H1 (cell line): Measurements from ENCODE around the gene TUBGCP5. TPM values are rescaled to one million over a fixed set of nuclear protein-coding genes. Genes with fewer than 3 reads are reported as not detected.

Source experiments
- CTCF ChIA-PET: fragments of 300-600 bp; sonication (Branson Sonifier 250); formaldehyde crosslinking; loops from one replicate; lab custom pipeline; 2021; ENCODE audit not compliant: partially characterized antibody; lab: Charles Lee
- POLR2A ChIA-PET: fragments of 300-600 bp; sonication (Branson Sonifier 250); formaldehyde crosslinking; loops from one replicate; lab custom pipeline; 2021; ENCODE audit warnings: inconsistent platforms; ENCODE audit not compliant: partially characterized antibody; lab: Charles Lee
- DNase-seq, 2 experiments: peaks; one replicate each; pipeline versions ENCODE4 v3.0.0 to v3.0.0-alpha.2; 2010 to 2022; ENCODE audit warnings: low spot score in 2 of 2, low read depth in 1 of 2, mixed read lengths in 1 of 2
- FAIRE-seq: peaks from 2 replicates; lab custom pipeline; 2011; peaks lifted over from hg19 to GRCh38; lab: Jason Lieb, UNC
- H2AFZ ChIP-seq: 2 replicates; pipeline ENCODE4 v1.8.1; 2012; ENCODE audit warnings: low read length, inconsistent platforms
- H2AK5ac ChIP-seq: 2 replicates; pipeline ENCODE4 v1.6.1; 2013; ENCODE audit warnings: low read depth, low read length
- H2BK120ac ChIP-seq: replicated peaks from 2 replicates; pipeline ENCODE3; 2013; ENCODE audit warnings: low read depth, low read length, inconsistent platforms
- H2BK12ac ChIP-seq: 2 replicates; pipeline ENCODE4 v1.6.1; 2013; ENCODE audit warnings: low read depth, low read length
- H2BK15ac ChIP-seq: 2 replicates; pipeline ENCODE4 v1.6.1; 2013; ENCODE audit warnings: low read length
- H2BK20ac ChIP-seq: 2 replicates; pipeline ENCODE4 v1.6.1; 2013; ENCODE audit warnings: low read length
- H2BK5ac ChIP-seq: 2 replicates; pipeline ENCODE4 v1.6.1; 2013; ENCODE audit warnings: low read depth, low read length
- H3K14ac ChIP-seq: 2 replicates; pipeline ENCODE4 v1.6.1; 2013; ENCODE audit warnings: inconsistent platforms; ENCODE audit not compliant: insufficient read length
- H3K18ac ChIP-seq: 2 replicates; pipeline ENCODE4 v1.6.1; 2013; ENCODE audit warnings: low read length; ENCODE audit errors: extremely low read depth
- H3K23ac ChIP-seq: 2 replicates; pipeline ENCODE4 v1.6.1; 2013; ENCODE audit warnings: inconsistent platforms; ENCODE audit not compliant: insufficient read length
- H3K23me2 ChIP-seq: 2 replicates; pipeline ENCODE4 v1.6.1; 2013; ENCODE audit warnings: low read depth, low read length
- H3K27ac ChIP-seq: 2 replicates; pipeline ENCODE4 v1.6.1; 2011; ENCODE audit warnings: low read depth, low read length, inconsistent platforms
- H3K27me3 ChIP-seq, 4 experiments: replicated peaks in 1 of 4; 1 replicate in 1 of 4; 2 replicates in 3 of 4; pipeline versions ENCODE4 v1.6.1 to v1.8.1; 2011 to 2013; ENCODE audit warnings: low read length in 3 of 4, mild to moderate bottlenecking in 3 of 4, inconsistent platforms in 2 of 4, mixed read lengths in 2 of 4, moderate library complexity in 1 of 4; ENCODE audit not compliant: control insufficient read depth in 3 of 4, insufficient read depth in 3 of 4; ENCODE audit errors: extremely low read depth in 1 of 4
- H3K36me3 ChIP-seq, 4 experiments: 2 replicates each; pipeline versions ENCODE4 v1.6.1 to v1.8.1; 2011 to 2013; ENCODE audit warnings: mild to moderate bottlenecking in 4 of 4, low read length in 3 of 4, moderate library complexity in 2 of 4, control low read depth in 1 of 4, inconsistent platforms in 1 of 4; ENCODE audit not compliant: insufficient read depth in 4 of 4, control insufficient read depth in 2 of 4
- H3K4ac ChIP-seq: replicated peaks from 2 replicates; pipeline ENCODE3; 2013; ENCODE audit warnings: low read length, low read depth, mixed read lengths, inconsistent platforms; ENCODE audit not compliant: insufficient read length
- H3K4me1 ChIP-seq, 4 experiments: replicated peaks in 1 of 4; 1 replicate in 1 of 4; 2 replicates in 3 of 4; pipeline versions ENCODE4 v1.6.1 to v1.8.1; 2011 to 2013; ENCODE audit warnings: low read length in 3 of 4, inconsistent platforms in 2 of 4, mixed read lengths in 1 of 4; ENCODE audit not compliant: insufficient read depth in 4 of 4, control insufficient read depth in 3 of 4
- H3K4me2 ChIP-seq, 2 experiments: 2 replicates each; pipeline versions ENCODE4 v1.6.1 to v1.8.1; 2011 to 2013; ENCODE audit warnings: low read depth in 2 of 2, low read length in 2 of 2, control low read depth in 1 of 2, inconsistent platforms in 1 of 2, mild to moderate bottlenecking in 1 of 2; ENCODE audit not compliant: insufficient read depth in 1 of 2
- H3K4me3 ChIP-seq, 4 experiments: fragments of 200-600, 300-600 bp in 1 of 4; sonication (generic), shearing (Covaris generic), sonication (Bioruptor Twin) in 1 of 4; 2 replicates each; pipeline versions ENCODE4 v1.5.1 to v1.8.1; 2011 to 2016; ENCODE audit warnings: low read length in 4 of 4, low read depth in 3 of 4, control low read depth in 2 of 4, inconsistent platforms in 2 of 4, mild to moderate bottlenecking in 2 of 4, mixed read lengths in 1 of 4, moderate library complexity in 1 of 4; ENCODE audit not compliant: insufficient read depth in 2 of 4; ENCODE audit errors: extremely low read depth in 1 of 4
- H3K56ac ChIP-seq: replicated peaks from 2 replicates; pipeline ENCODE3; 2013; ENCODE audit warnings: low read depth, mild to moderate bottlenecking, mixed read lengths, low read length, inconsistent platforms; ENCODE audit not compliant: insufficient read length
- H3K79me1 ChIP-seq: 2 replicates; pipeline ENCODE4 v1.6.1; 2013; ENCODE audit warnings: low read depth, low read length, control low read depth
- H3K79me2 ChIP-seq, 2 experiments: 2 replicates each; pipeline versions ENCODE4 v1.6.1 to v1.8.1; 2012 to 2013; ENCODE audit warnings: low read length in 2 of 2, mild to moderate bottlenecking in 2 of 2, inconsistent platforms in 1 of 2; ENCODE audit not compliant: insufficient read depth in 2 of 2, control insufficient read depth in 1 of 2
- H3K9ac ChIP-seq, 4 experiments: replicated peaks in 1 of 4; 1 replicate in 1 of 4; 2 replicates in 3 of 4; pipeline versions ENCODE4 v1.6.1 to v1.8.1; 2011 to 2013; ENCODE audit warnings: low read depth in 3 of 4, low read length in 3 of 4, control low read depth in 2 of 4, mild to moderate bottlenecking in 2 of 4, moderate library complexity in 2 of 4, inconsistent platforms in 1 of 4; ENCODE audit errors: extremely low read depth in 1 of 4
- H3K9me3 ChIP-seq, 2 experiments: 2 replicates each; pipeline versions ENCODE4 v1.6.1 to v1.8.1; 2012 to 2013; ENCODE audit warnings: mild to moderate bottlenecking in 2 of 2, moderate library complexity in 2 of 2, control low read depth in 1 of 2, inconsistent platforms in 1 of 2, low read depth in 1 of 2, low read length in 1 of 2, mixed read lengths in 1 of 2; ENCODE audit not compliant: insufficient read depth in 2 of 2
- H4K20me1 ChIP-seq, 2 experiments: replicated peaks in 1 of 2; 2 replicates each; pipeline versions ENCODE3 to v1.8.1; 2011 to 2013; ENCODE audit warnings: inconsistent platforms in 2 of 2, low read length in 2 of 2, mild to moderate bottlenecking in 1 of 2; ENCODE audit not compliant: insufficient read depth in 2 of 2, control insufficient read depth in 1 of 2
- H4K5ac ChIP-seq: 2 replicates; pipeline ENCODE4 v1.6.1; 2013; ENCODE audit warnings: low read length, low read depth, mixed read lengths, inconsistent platforms; ENCODE audit not compliant: insufficient read length
- H4K8ac ChIP-seq: 2 replicates; pipeline ENCODE4 v1.8.0; 2013; ENCODE audit warnings: mild to moderate bottlenecking, moderate library complexity, low read length, inconsistent platforms; ENCODE audit not compliant: insufficient read depth; ENCODE audit errors: extremely low read depth
- H4K91ac ChIP-seq: replicated peaks from 2 replicates; pipeline ENCODE3; 2013; ENCODE audit warnings: low read length, mixed read lengths, inconsistent platforms; ENCODE audit not compliant: insufficient read length
- CBX5 ChIP-seq: fragments of 300-800, 300-1000 bp; sonication (generic); IDR thresholded peaks from 2 replicates; pipeline ENCODE4 v1.7.1; 2016; ENCODE audit warnings: antibody characterized with exemption, low read length, low read depth
- CHD2 ChIP-seq: IDR thresholded peaks from 2 replicates; pipeline ENCODE4 v1.6.1; 2012; ENCODE audit warnings: low read length, improper control_type of control experiment
- EZH2 ChIP-seq: fragments of 200-600 bp; sonication (generic); IDR thresholded peaks from 2 replicates; pipeline ENCODE4 v1.7.1; 2012; ENCODE audit warnings: low read depth, mild to moderate bottlenecking, moderate library complexity, low read length, inconsistent platforms; ENCODE audit not compliant: severe bottlenecking
- JUN ChIP-seq: IDR thresholded peaks from 2 replicates; pipeline ENCODE4 v1.6.1; 2011; ENCODE audit warnings: low read depth, mild to moderate bottlenecking, improper control_type of control experiment, low read length
- NANOG ChIP-seq: IDR thresholded peaks from 2 replicates; pipeline ENCODE4 v1.6.1; 2011; ENCODE audit warnings: low read length, low read depth, mild to moderate bottlenecking, inconsistent platforms; ENCODE audit not compliant: insufficient read depth, poor library complexity, severe bottlenecking
- RBBP5 ChIP-seq: IDR thresholded peaks from 2 replicates; pipeline ENCODE4 v1.7.1; 2012; ENCODE audit warnings: low read depth, mild to moderate bottlenecking, inconsistent platforms, low read length, moderate library complexity, borderline replicate concordance
- RXRA ChIP-seq: IDR thresholded peaks from 2 replicates; pipeline ENCODE4 v1.6.1; 2011; ENCODE audit warnings: low read depth, mild to moderate bottlenecking, low read length, moderate library complexity; ENCODE audit not compliant: insufficient read depth
- WGBS, 2 experiments: shearing (Covaris generic) in 1 of 2; methylation state at CpG; one replicate each; pipeline versions ENCODE4 v1.1.6 to v1.1.7; 2013 to 2015; ENCODE audit warnings: low lambda C conversion rate in 2 of 2, mixed read lengths in 2 of 2, inconsistent platforms in 1 of 2, low coverage in 1 of 2, missing lambda C conversion rate in 1 of 2; ENCODE audit not compliant: insufficient replicate concordance in 2 of 2, insufficient coverage in 1 of 2, insufficient read length in 1 of 2; ENCODE audit errors: extremely low coverage in 1 of 2, missing lambda C conversion rate in 1 of 2; 5-methylcytosine and 5-hydroxymethylcytosine counted together
- polyA plus RNA-seq, 7 experiments: library from polyadenylated mRNA; depleted of rRNA in 3 of 7; stranded (reverse) in 5 of 7; unstranded in 2 of 7; fragments of >200 nt in 5 of 7; fragments of 200-250 nt in 2 of 7; gene quantifications; 1 replicate in 5 of 7; 2 replicates in 1 of 7; 4 replicates in 1 of 7; pipeline versions ENCODE4 v1.2.1 to v1.2.3, GENCODE V29; 2011 to 2013; ENCODE audit warnings: missing spikeins in 2 of 7, mixed read lengths in 2 of 7
- total RNA-seq: library from RNA; stranded (reverse); fragmentation: NEBNext Ultra II Directional; extraction: Animal tissue kit (Norgen Biotek cat#: 25700); gene quantifications from 2 replicates; pipeline ENCODE4 v1.2.1, GENCODE V29; 2021

Gene TUBGCP5
- total and polyA plus RNA-seq, 2 of the 8 experiments (the other 6 are each of a cell fraction or from before 2014, with no cell fraction given), result 6.3 to 12.5 TPM

DNA sequence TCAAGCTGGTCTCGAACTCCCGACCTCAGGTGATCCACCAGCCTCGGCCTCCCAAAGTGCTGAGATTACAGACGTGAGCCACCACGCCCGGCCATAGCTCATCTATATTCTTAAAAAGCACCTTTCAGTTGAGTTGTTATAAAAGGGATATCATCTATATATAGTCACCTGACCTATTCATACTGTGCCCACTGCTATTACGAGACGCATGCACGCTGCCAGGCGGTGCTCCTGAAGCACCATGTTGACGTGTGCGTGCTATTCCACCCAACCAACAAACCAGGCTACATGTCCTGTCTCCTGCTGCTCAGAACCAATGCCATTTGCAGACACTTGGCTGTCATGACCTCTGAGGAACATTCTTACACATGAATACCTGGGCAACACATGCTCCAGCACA, 76.8 kb downstream of the TUBGCP5 start:
- no peak for FAIRE-seq
- Histone ChIP-seq H3K79me2 (peaks cover 0 to 40% of the 10 kb centered on the region in 2 experiments; a peak in 3 of 4 replicates), H4K20me1 (peaks cover 21 to 24% of the 10 kb centered on the region in 2 experiments)

More for the DNA sequence above, 76.8 kb downstream of the TUBGCP5 start:
- Histone ChIP-seq H3K56ac (no peak overlapping the region), H4K91ac (no peak overlapping the region), H2AK5ac (no peak overlapping the region), H3K18ac (no peak overlapping the region), H3K14ac (no peak overlapping the region), H2BK12ac (no peak overlapping the region), H3K4ac (no peak overlapping the region), H3K9me3 (no peaks in the 10 kb centered on the region), H2BK20ac (no peak overlapping the region), H3K4me3 (no peak overlapping the region), H2BK15ac (no peak overlapping the region), H3K79me1 (peaks cover 32% of the 10 kb centered on the region), H4K5ac (no peak overlapping the region), H3K23me2 (no peaks in the 10 kb centered on the region; the same call in 1 of the 2 replicates), H3K27me3 (no peaks in the 10 kb centered on the region; a peak in 1 of 7 replicates), H2AFZ (no peak overlapping the region), H3K4me2 (no peak overlapping the region), H2BK120ac (no peak overlapping the region), H3K9ac (no peak overlapping the region), H2BK5ac (no peak overlapping the region), H3K23ac (no peak overlapping the region), H3K36me3 (no peaks in the 10 kb centered on the region), H4K8ac (no peak overlapping the region), H3K4me1 (peaks cover 0 to 5% (median 0%) of the 10 kb centered on the region in 4 experiments; a peak in 1 of 7 replicates), H3K27ac (no peak overlapping the region)
- TF ChIP-seq NANOG, result no peak
- TF ChIP-seq CHD2, result no peak
- TF ChIP-seq JUN, result no peak
- TF ChIP-seq CBX5, result no peak
- no peak for TF ChIP-seq EZH2
- TF ChIP-seq RBBP5, result no peak
- no peak for TF ChIP-seq RXRA
- CTCF ChIA-PET, result no interaction called here
- POLR2A ChIA-PET, result interaction anchor here (1.1 kb wide), 1 partner anchor 56 kb away, joined by 3 read pairs; no protein-coding TSS in a partner anchor
- no peak for DNase-seq
- WGBS, 2 experiments, result 93% methylated on average over 12 of the region's 12 CpGs; no CpG with 5 or more reads in 1 of the 2 experiments
